ENCODE results near the gene NFIB. TPM values are rescaled to one million over a fixed set of nuclear protein-coding genes. Genes with fewer than 3 reads are reported as not detected.

Gene NFIB
- total RNA-seq, 1 experiment from 2014 or later, result 14.3 TPM

DNA sequence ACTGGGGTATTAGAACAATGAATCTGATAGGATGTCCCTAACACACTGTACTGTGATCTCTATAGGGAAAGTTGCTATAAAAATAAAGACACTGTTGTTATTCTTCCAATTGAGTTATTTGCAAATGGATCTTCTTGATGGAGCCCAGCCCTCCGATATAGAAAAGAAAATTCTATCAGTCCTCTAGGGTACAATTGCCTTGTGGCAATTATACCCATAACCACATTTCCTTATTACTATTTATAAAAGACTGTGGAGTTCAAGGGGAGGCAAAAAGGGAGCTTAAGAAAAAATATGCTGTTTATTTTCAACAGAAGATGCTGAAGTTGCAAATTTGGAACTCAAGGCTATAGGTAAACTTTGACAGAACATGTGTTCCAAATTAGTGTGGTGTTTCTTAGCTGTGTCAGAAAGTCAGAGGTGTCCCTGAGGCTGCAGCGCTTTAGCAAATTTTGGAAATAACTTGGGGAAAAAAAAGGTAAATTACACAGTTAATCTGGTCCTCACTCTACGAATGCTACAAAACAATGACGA is 116.5 kb downstream of the NFIB start:
- Histone ChIP-seq H3K23ac (ENCODE audit: insufficient read length, low read depth, low read length) (no peak overlapping the region), H2BK120ac (ENCODE audit: low read depth, low read length, poor library complexity, severe bottlenecking) (no peak overlapping the region), H3K56ac (ENCODE audit: insufficient read length, low read depth, low read length) (no peak overlapping the region), H4K8ac (replicated peaks; ENCODE audit: insufficient read length, low read depth, low read length) (no peak overlapping the region), H3K18ac (ENCODE audit: insufficient read length, low read depth, low read length) (no peak overlapping the region), H3K14ac (ENCODE audit: insufficient read depth, low read length) (no peak overlapping the region), H4K91ac (ENCODE audit: insufficient read length, low read depth, low read length) (no peak overlapping the region), H2AK5ac (ENCODE audit: insufficient read length, low read length) (no peak overlapping the region), H3K23me2 (ENCODE audit: insufficient read length, low read depth, low read length, poor library complexity, severe bottlenecking) (no peaks in the 10 kb centered on the region), H2BK20ac (ENCODE audit: low read depth, low read length, poor library complexity, severe bottlenecking) (no peak overlapping the region), H3K4ac (ENCODE audit: low read depth, low read length) (no peak overlapping the region), H2AFZ (ENCODE audit: low read length) (no peak overlapping the region), H3K4me2 (ENCODE audit: insufficient read depth, insufficient read length, low read length) (no peak overlapping the region), H3K9me3 (ENCODE audit: control insufficient read depth, low read depth, low read length) (no peaks in the 10 kb centered on the region), H2BK5ac (ENCODE audit: insufficient read length, low read length) (no peak overlapping the region), H3K27ac (ENCODE audit: insufficient read length, low read depth, low read length) (no peak overlapping the region), H4K20me1 (ENCODE audit: control insufficient read depth, insufficient read depth, insufficient read length) (no peaks in the 10 kb centered on the region), H3K79me1 (ENCODE audit: insufficient read depth, low read depth, low read length, poor library complexity, severe bottlenecking) (no peaks in the 10 kb centered on the region), H3K27me3 (ENCODE audit: insufficient read depth, low read length) (no peaks in the 10 kb centered on the region), H4K5ac (ENCODE audit: insufficient read length, low read depth, low read length) (no peak overlapping the region), H3K9ac (ENCODE audit: extremely low read depth, insufficient read length, low read length) (no peak overlapping the region), H3K4me1 (ENCODE audit: insufficient read depth, low read length) (peaks cover 4% of the 10 kb centered on the region; the same call in 1 of the 2 replicates), H2BK12ac (ENCODE audit: insufficient read length, low read depth, low read length) (no peak overlapping the region), H2BK15ac (ENCODE audit: low read depth, low read length) (no peak overlapping the region), H3K79me2 (ENCODE audit: insufficient read depth, low read length) (0 out of 2 replicates have a peak, but pooled peaks cover 1% of the 10 kb centered on the region), H3T11ph (ENCODE audit: low read length) (no peak overlapping the region)
- no peak for DNase-seq
- H3K4me3 Mint-ChIP-seq, result no peak overlapping the region
- WGBS (ENCODE audit: extremely low coverage, insufficient read length, low lambda C conversion rate), result no CpG with 5 or more reads among the region's 4 CpGs
- peaks cover 18 to 19% of the 10 kb centered on the region in 2 experiments for H3K4me1 Mint-ChIP-seq
- TF ChIP-seq, protein P1, sequence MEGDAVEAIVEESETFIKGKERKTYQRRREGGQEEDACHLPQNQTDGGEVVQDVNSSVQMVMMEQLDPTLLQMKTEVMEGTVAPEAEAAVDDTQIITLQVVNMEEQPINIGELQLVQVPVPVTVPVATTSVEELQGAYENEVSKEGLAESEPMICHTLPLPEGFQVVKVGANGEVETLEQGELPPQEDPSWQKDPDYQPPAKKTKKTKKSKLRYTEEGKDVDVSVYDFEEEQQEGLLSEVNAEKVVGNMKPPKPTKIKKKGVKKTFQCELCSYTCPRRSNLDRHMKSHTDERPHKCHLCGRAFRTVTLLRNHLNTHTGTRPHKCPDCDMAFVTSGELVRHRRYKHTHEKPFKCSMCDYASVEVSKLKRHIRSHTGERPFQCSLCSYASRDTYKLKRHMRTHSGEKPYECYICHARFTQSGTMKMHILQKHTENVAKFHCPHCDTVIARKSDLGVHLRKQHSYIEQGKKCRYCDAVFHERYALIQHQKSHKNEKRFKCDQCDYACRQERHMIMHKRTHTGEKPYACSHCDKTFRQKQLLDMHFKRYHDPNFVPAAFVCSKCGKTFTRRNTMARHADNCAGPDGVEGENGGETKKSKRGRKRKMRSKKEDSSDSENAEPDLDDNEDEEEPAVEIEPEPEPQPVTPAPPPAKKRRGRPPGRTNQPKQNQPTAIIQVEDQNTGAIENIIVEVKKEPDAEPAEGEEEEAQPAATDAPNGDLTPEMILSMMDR (conservative IDR thresholded peaks at IDR 0.05), result no peak
- H3K27me3 Mint-ChIP-seq (ENCODE audit: low read depth), result no peaks in the 10 kb centered on the region; the same call in 1 of the 2 replicates
- H3K27ac Mint-ChIP-seq, result no peak overlapping the region
- no peaks in the 10 kb centered on the region for H3K36me3 Mint-ChIP-seq (ENCODE audit: insufficient read depth in 1 of 3, low read depth in 3 of 3)
- H3K9me3 Mint-ChIP-seq, result no peaks in the 10 kb centered on the region

All from H9 (cell line).